HepG2 (cell line): ENCODE data around the gene BACE1-AS. TPM values are rescaled to one million over a fixed set of nuclear protein-coding genes. Genes with fewer than 3 reads are reported as not detected.

ENCODE experiments used
- FOXK1 ChIP-seq: sonication (generic); formaldehyde crosslinking; IDR thresholded peaks from 2 replicates; pipeline ENCODE4 v1.4.0; 2020; ENCODE audit warnings: low read depth, missing genetic modification reagents, borderline replicate concordance
- GFI1 ChIP-seq: sonication (generic); formaldehyde crosslinking; IDR thresholded peaks from 2 replicates; pipeline ENCODE4 v1.5.0; 2020; ENCODE audit warnings: missing genetic modification reagents, mild to moderate bottlenecking, borderline replicate concordance
- HCFC1 ChIP-seq: fragments of 150-350 bp; IDR thresholded peaks from 2 replicates; pipeline ENCODE4 v1.6.1; 2014; ENCODE audit warnings: low read depth, low read length
- HOXA7 ChIP-seq: sonication (generic); formaldehyde crosslinking; IDR thresholded peaks from 2 replicates; pipeline ENCODE4 v1.8.1; 2022; ENCODE audit warnings: mild to moderate bottlenecking, missing genetic modification reagents, moderate library complexity
- KMT2B ChIP-seq: IDR thresholded peaks from 2 replicates; pipeline ENCODE4 v1.6.1; 2016; ENCODE audit warnings: missing genetic modification reagents, missing compliant biosample characterization
- MEIS2 ChIP-seq: sonication (generic); formaldehyde crosslinking; IDR thresholded peaks from 2 replicates; pipeline ENCODE4 v1.9.0; 2021; ENCODE audit warnings: mild to moderate bottlenecking, missing genetic modification reagents
- NCOR1 ChIP-seq: fragments of 200-600 bp; sonication (generic); IDR thresholded peaks from 2 replicates; pipeline ENCODE4 v1.7.0; 2017; ENCODE audit warnings: antibody characterized with exemption, low read length, borderline replicate concordance
- POGZ ChIP-seq: sonication (generic); formaldehyde crosslinking; IDR thresholded peaks from 2 replicates; pipeline ENCODE4 v1.4.0; 2020; ENCODE audit warnings: mild to moderate bottlenecking, missing genetic modification reagents
- RAD21 ChIP-seq: fragments of 450-650 bp; formaldehyde crosslinking; IDR thresholded peaks from 2 replicates; pipeline ENCODE4 v1.5.0; 2020; ENCODE audit warnings: mild to moderate bottlenecking
- RFXAP ChIP-seq: sonication (generic); formaldehyde crosslinking; IDR thresholded peaks from 2 replicates; pipeline ENCODE4 v1.4.0; 2020; ENCODE audit warnings: missing genetic modification reagents, borderline replicate concordance
- SIN3A ChIP-seq: IDR thresholded peaks from 2 replicates; pipeline ENCODE4 v1.6.1; 2011; ENCODE audit warnings: low read depth, mild to moderate bottlenecking, control low read depth, low read length, borderline replicate concordance
- SMARCC2 ChIP-seq: fragments of 450-650 bp; IDR thresholded peaks from 2 replicates; pipeline ENCODE4 v1.6.1; 2017; ENCODE audit warnings: antibody characterized with exemption, mild to moderate bottlenecking
- SOX5 ChIP-seq: IDR thresholded peaks from 2 replicates; pipeline ENCODE4 v1.6.1; 2016; ENCODE audit warnings: borderline replicate concordance
- THRA ChIP-seq: sonication (generic); formaldehyde crosslinking; IDR thresholded peaks from 2 replicates; pipeline ENCODE4 v1.4.0; 2020; ENCODE audit warnings: missing genetic modification reagents, borderline replicate concordance
- YEATS2 ChIP-seq: sonication (generic); formaldehyde crosslinking; IDR thresholded peaks from 2 replicates; pipeline ENCODE4 v1.4.0; 2020; ENCODE audit warnings: missing genetic modification reagents, borderline replicate concordance
- ZBTB1 ChIP-seq: sonication (generic); formaldehyde crosslinking; IDR thresholded peaks from 2 replicates; pipeline ENCODE4 v1.4.0; 2020; ENCODE audit warnings: missing genetic modification reagents, borderline replicate concordance
- ZKSCAN5 ChIP-seq: sonication (generic); formaldehyde crosslinking; IDR thresholded peaks from 2 replicates; pipeline ENCODE4 v1.5.1; 2020; ENCODE audit warnings: mild to moderate bottlenecking, missing genetic modification reagents
- ZKSCAN8 ChIP-seq: IDR thresholded peaks from 2 replicates; pipeline ENCODE4 v1.6.1; 2016; ENCODE audit warnings: borderline replicate concordance, missing genetic modification reagents, missing compliant biosample characterization
- ZNF333 ChIP-seq: sonication (generic); formaldehyde crosslinking; IDR thresholded peaks from 2 replicates; pipeline ENCODE4 v1.4.0; 2020; ENCODE audit warnings: mild to moderate bottlenecking, missing genetic modification reagents, borderline replicate concordance
- ZNF354B ChIP-seq: sonication (generic); formaldehyde crosslinking; IDR thresholded peaks from 2 replicates; pipeline ENCODE4 v1.8.0; 2022; ENCODE audit warnings: mild to moderate bottlenecking, missing genetic modification reagents
- ZNF746 ChIP-seq: sonication (generic); formaldehyde crosslinking; IDR thresholded peaks from 2 replicates; pipeline ENCODE4 v1.8.0; 2022; ENCODE audit warnings: mild to moderate bottlenecking, missing genetic modification reagents
- ZNF747 ChIP-seq: sonication (generic); formaldehyde crosslinking; IDR thresholded peaks from 2 replicates; pipeline ENCODE4 v1.8.1; 2023; ENCODE audit warnings: missing genetic modification reagents, mild to moderate bottlenecking, borderline replicate concordance
- polyA plus RNA-seq, 8 experiments: library from polyadenylated mRNA; depleted of rRNA in 3 of 8; stranded (reverse) in 7 of 8; unstranded in 1 of 8; fragments of >200 nt; fragmentation: Illumina TruSeq in 4 of 8; extraction: Trizol in 4 of 8; gene quantifications; 2 replicates each; pipeline versions ENCODE4 v1.2.1 to v1.2.3, GENCODE V29; 2011 to 2016; ENCODE audit warnings: low read depth in 4 of 8, missing spikeins in 1 of 8, mixed read lengths in 1 of 8; ENCODE audit not compliant: insufficient read depth in 1 of 8
- total RNA-seq, 5 experiments: library from RNA; depleted of rRNA; stranded (reverse); fragments of >200 nt; fragmentation: Illumina TruSeq; extraction: Trizol; gene quantifications; 2 replicates each; pipeline ENCODE4 v1.2.3, GENCODE V29; 2016; ENCODE audit warnings: low read depth in 1 of 5
- TF ChIP-seq, protein P1 (sequence below): sonication (generic); formaldehyde crosslinking; IDR thresholded peaks from 2 replicates; pipeline ENCODE4 v1.4.0; 2020; ENCODE audit warnings: low read depth, missing genetic modification reagents

The BACE1-AS gene
- total and polyA plus RNA-seq, 2 of the 13 experiments (the other 11 are each of a cell fraction or from before 2014, with no cell fraction given) = 2.0 to 3.9 TPM

GRCh38 chr11:117316197-117316961, 25.2 kb downstream of the BACE1-AS start, which contains the start of gene BACE1 (continued):
- TF ChIP-seq SIN3A (peak; percentile 39; the same call in 1 of the 2 replicates), THRA (no peak; the same call in 1 of the 2 replicates), NCOR1 (0 out of 2 replicates have a peak, but pooled peaks have one; percentile 35), ZNF354B (CRISPR knock-in tag) (no peak), ZKSCAN8 (CRISPR knock-in tag) (peak; percentile 99), MEIS2 (CRISPR knock-in tag) (peak; percentile 65; the same call in 1 of the 2 replicates), ZKSCAN5 (no peak), KMT2B (peak; percentile 85; the same call in 1 of the 2 replicates), HOXA7 (CRISPR knock-in tag) (no peak), HCFC1 (peak; percentile 84), ZNF746 (CRISPR knock-in tag) (0 out of 2 replicates have a peak, but pooled peaks have one; percentile 36), RFXAP (CRISPR knock-in tag) (0 out of 2 replicates have a peak, but pooled peaks have one; percentile 27), FOXK1 (peak; percentile 44; the same call in 1 of the 2 replicates), ZBTB1 (CRISPR knock-in tag) (no peak), SOX5 (0 out of 2 replicates have a peak, but pooled peaks have one; percentile 19), POGZ (CRISPR knock-in tag) (peak; percentile 53; the same call in 1 of the 2 replicates), SMARCC2 (no peak), ZNF747 (CRISPR knock-in tag) (no peak), YEATS2 (CRISPR knock-in tag) (peak; percentile 60; the same call in 1 of the 2 replicates), RAD21 (CRISPR knock-in tag) (peak; percentile 74), GFI1 (CRISPR knock-in tag) (0 out of 2 replicates have a peak, but pooled peaks have one; percentile 71), ZNF333 (CRISPR knock-in tag) (0 out of 2 replicates have a peak, but pooled peaks have one; percentile 41)
- TF ChIP-seq, protein P1, sequence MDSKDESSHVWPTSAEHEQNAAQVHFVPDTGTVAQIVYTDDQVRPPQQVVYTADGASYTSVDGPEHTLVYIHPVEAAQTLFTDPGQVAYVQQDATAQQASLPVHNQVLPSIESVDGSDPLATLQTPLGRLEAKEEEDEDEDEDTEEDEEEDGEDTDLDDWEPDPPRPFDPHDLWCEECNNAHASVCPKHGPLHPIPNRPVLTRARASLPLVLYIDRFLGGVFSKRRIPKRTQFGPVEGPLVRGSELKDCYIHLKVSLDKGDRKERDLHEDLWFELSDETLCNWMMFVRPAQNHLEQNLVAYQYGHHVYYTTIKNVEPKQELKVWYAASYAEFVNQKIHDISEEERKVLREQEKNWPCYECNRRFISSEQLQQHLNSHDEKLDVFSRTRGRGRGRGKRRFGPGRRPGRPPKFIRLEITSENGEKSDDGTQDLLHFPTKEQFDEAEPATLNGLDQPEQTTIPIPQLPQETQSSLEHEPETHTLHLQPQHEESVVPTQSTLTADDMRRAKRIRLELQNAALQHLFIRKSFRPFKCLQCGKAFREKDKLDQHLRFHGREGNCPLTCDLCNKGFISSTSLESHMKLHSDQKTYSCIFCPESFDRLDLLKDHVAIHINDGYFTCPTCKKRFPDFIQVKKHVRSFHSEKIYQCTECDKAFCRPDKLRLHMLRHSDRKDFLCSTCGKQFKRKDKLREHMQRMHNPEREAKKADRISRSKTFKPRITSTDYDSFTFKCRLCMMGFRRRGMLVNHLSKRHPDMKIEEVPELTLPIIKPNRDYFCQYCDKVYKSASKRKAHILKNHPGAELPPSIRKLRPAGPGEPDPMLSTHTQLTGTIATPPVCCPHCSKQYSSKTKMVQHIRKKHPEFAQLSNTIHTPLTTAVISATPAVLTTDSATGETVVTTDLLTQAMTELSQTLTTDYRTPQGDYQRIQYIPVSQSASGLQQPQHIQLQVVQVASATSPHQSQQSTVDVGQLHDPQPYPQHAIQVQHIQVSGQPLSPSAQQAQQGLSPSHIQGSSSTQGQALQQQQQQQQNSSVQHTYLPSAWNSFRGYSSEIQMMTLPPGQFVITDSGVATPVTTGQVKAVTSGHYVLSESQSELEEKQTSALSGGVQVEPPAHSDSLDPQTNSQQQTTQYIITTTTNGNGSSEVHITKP (CRISPR knock-in tag) = peak; percentile 64; the same call in 1 of the 2 replicates
